SK-N-SH treated with all-trans-retinoic acid at 6 μM for 48 hours (cell line): ENCODE results near the gene MAFF.

Experiments used
- ATAC-seq: fragments of 200-7000 bp; cut with Tn5 transposase; 3 replicates; pipeline ENCODE4 v1.9.1; 2020; ENCODE audit warnings: mild to moderate bottlenecking, moderate library complexity
- BACH2 ChIP-seq: fragments of 250-450 bp; sonication (Bioruptor Pico); IDR thresholded peaks from 2 replicates; pipeline ENCODE4 v1.9.0; 2021; ENCODE audit warnings: mild to moderate bottlenecking, borderline replicate concordance
- CSRNP3 ChIP-seq: fragments of 250-450 bp; sonication (Bioruptor Pico); IDR thresholded peaks from 2 replicates; pipeline ENCODE4 v1.5.1; 2021; ENCODE audit warnings: mild to moderate bottlenecking, moderate library complexity
- ESRRG ChIP-seq: fragments of 250-450 bp; sonication (Bioruptor Pico); IDR thresholded peaks from 2 replicates; pipeline ENCODE4 v1.6.1; 2021; ENCODE audit warnings: mild to moderate bottlenecking
- GLIS3 ChIP-seq: fragments of 250-450 bp; sonication (Bioruptor Pico); IDR thresholded peaks from 2 replicates; pipeline ENCODE4 v1.5.0; 2020; ENCODE audit warnings: mild to moderate bottlenecking, moderate library complexity
- ISL1 ChIP-seq: fragments of 250-450 bp; sonication (Bioruptor Pico); IDR thresholded peaks from 2 replicates; pipeline ENCODE4 v2.1.2; 2022; ENCODE audit warnings: mild to moderate bottlenecking, moderate library complexity
- OSR1 ChIP-seq: fragments of 250-450 bp; sonication (Bioruptor Pico); IDR thresholded peaks from 2 replicates; pipeline ENCODE4 v1.8.0; 2022; ENCODE audit warnings: moderate library complexity, mild to moderate bottlenecking, inconsistent platforms
- PPARA ChIP-seq: fragments of 250-450 bp; sonication (Bioruptor Pico); IDR thresholded peaks from 2 replicates; pipeline ENCODE4 v1.5.0; 2020; ENCODE audit warnings: mild to moderate bottlenecking, borderline replicate concordance
- RARB ChIP-seq: fragments of 250-450 bp; sonication (Bioruptor Pico); IDR thresholded peaks from 2 replicates; pipeline ENCODE4 v1.8.0; 2021; ENCODE audit warnings: mild to moderate bottlenecking, moderate library complexity
- SNAI2 ChIP-seq: fragments of 250-450 bp; sonication (Bioruptor Pico); IDR thresholded peaks from 2 replicates; pipeline ENCODE4 v1.5.0; 2020; ENCODE audit warnings: mild to moderate bottlenecking, moderate library complexity
- TCF4 ChIP-seq: fragments of 250-450 bp; sonication (Bioruptor Pico); IDR thresholded peaks from 2 replicates; pipeline ENCODE4 v1.8.0; 2021; ENCODE audit warnings: mild to moderate bottlenecking, moderate library complexity, borderline replicate concordance
- TOX ChIP-seq: fragments of 250-450 bp; sonication (Bioruptor Pico); IDR thresholded peaks from 2 replicates; pipeline ENCODE4 v1.8.0; 2021; ENCODE audit warnings: mild to moderate bottlenecking, moderate library complexity, borderline replicate concordance
- ZFP3 ChIP-seq: fragments of 250-450 bp; sonication (Bioruptor Pico); IDR thresholded peaks from 2 replicates; pipeline ENCODE4 v1.5.0; 2020; ENCODE audit warnings: mild to moderate bottlenecking, moderate library complexity
- ZFP30 ChIP-seq: fragments of 450-650 bp; formaldehyde crosslinking; IDR thresholded peaks from 2 replicates; pipeline ENCODE4 v1.5.0; 2022; ENCODE audit warnings: mild to moderate bottlenecking, moderate library complexity
- ZNF565 ChIP-seq: fragments of 450-650 bp; formaldehyde crosslinking; conservative IDR thresholded peaks from 2 replicates; pipeline ENCODE4 v1.5.0; 2020; ENCODE audit warnings: low read depth, mild to moderate bottlenecking, moderate library complexity
- ZNF70 ChIP-seq: fragments of 450-650 bp; formaldehyde crosslinking; IDR thresholded peaks from 2 replicates; pipeline ENCODE4 v1.5.0; 2020; ENCODE audit warnings: mild to moderate bottlenecking, moderate library complexity
- ZNF8 ChIP-seq: fragments of 450-650 bp; formaldehyde crosslinking; IDR thresholded peaks from 2 replicates; pipeline ENCODE4 v1.5.0; 2020; ENCODE audit warnings: mild to moderate bottlenecking, moderate library complexity
- TF ChIP-seq, protein P1 (sequence below): fragments of 250-450 bp; sonication (Bioruptor Pico); IDR thresholded peaks from 2 replicates; pipeline ENCODE4 v1.5.1; 2020; ENCODE audit warnings: low read depth, mild to moderate bottlenecking, moderate library complexity
- TF ChIP-seq, protein P2 (sequence below): fragments of 250-450 bp; sonication (Bioruptor Pico); IDR thresholded peaks from 2 replicates; pipeline ENCODE4 v1.5.0; 2020; ENCODE audit warnings: mild to moderate bottlenecking, moderate library complexity

MAFF gene

GRCh38 chr22:38223289-38223960 lies 21.6 kb downstream of the MAFF start:
- no peak for ATAC-seq
- TF ChIP-seq PPARA (CRISPR knock-in tag) (no peak), ZFP3 (CRISPR knock-in tag) (no peak), TCF4 (CRISPR knock-in tag) (no peak), ZNF70 (CRISPR knock-in tag) (no peak), ISL1 (CRISPR knock-in tag) (no peak), CSRNP3 (no peak), RARB (CRISPR knock-in tag) (no peak), ZNF8 (CRISPR knock-in tag) (no peak), ESRRG (CRISPR knock-in tag) (no peak), ZNF565 (no peak), TOX (no peak), SNAI2 (CRISPR knock-in tag) (no peak), OSR1 (no peak)
- TF ChIP-seq, protein P1, sequence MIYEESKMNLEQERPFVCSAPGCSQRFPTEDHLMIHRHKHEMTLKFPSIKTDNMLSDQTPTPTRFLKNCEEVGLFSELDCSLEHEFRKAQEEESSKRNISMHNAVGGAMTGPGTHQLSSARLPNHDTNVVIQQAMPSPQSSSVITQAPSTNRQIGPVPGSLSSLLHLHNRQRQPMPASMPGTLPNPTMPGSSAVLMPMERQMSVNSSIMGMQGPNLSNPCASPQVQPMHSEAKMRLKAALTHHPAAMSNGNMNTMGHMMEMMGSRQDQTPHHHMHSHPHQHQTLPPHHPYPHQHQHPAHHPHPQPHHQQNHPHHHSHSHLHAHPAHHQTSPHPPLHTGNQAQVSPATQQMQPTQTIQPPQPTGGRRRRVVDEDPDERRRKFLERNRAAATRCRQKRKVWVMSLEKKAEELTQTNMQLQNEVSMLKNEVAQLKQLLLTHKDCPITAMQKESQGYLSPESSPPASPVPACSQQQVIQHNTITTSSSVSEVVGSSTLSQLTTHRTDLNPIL (CRISPR knock-in tag) = no peak

- no peak for TF ChIP-seq ZFP3 (CRISPR knock-in tag)
- TF ChIP-seq GLIS3 (CRISPR knock-in tag) = no peak
- TF ChIP-seq TCF4 (CRISPR knock-in tag) = no peak
- TF ChIP-seq BACH2 (CRISPR knock-in tag) = no peak
- TF ChIP-seq, protein P2, sequence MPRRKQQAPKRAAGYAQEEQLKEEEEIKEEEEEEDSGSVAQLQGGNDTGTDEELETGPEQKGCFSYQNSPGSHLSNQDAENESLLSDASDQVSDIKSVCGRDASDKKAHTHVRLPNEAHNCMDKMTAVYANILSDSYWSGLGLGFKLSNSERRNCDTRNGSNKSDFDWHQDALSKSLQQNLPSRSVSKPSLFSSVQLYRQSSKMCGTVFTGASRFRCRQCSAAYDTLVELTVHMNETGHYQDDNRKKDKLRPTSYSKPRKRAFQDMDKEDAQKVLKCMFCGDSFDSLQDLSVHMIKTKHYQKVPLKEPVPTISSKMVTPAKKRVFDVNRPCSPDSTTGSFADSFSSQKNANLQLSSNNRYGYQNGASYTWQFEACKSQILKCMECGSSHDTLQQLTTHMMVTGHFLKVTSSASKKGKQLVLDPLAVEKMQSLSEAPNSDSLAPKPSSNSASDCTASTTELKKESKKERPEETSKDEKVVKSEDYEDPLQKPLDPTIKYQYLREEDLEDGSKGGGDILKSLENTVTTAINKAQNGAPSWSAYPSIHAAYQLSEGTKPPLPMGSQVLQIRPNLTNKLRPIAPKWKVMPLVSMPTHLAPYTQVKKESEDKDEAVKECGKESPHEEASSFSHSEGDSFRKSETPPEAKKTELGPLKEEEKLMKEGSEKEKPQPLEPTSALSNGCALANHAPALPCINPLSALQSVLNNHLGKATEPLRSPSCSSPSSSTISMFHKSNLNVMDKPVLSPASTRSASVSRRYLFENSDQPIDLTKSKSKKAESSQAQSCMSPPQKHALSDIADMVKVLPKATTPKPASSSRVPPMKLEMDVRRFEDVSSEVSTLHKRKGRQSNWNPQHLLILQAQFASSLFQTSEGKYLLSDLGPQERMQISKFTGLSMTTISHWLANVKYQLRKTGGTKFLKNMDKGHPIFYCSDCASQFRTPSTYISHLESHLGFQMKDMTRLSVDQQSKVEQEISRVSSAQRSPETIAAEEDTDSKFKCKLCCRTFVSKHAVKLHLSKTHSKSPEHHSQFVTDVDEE = no peak
- ATAC-seq = no peak
Observed at GRCh38 chr22:38226853-38227649, 25.3 kb downstream of the MAFF start.

GRCh38 chr22:38228326-38228872 lies 26.6 kb downstream of the MAFF start:
- ATAC-seq = no peak
- TF ChIP-seq, protein P1 (CRISPR knock-in tag) = no peak
- TF ChIP-seq TCF4 (CRISPR knock-in tag) (no peak), ZFP3 (CRISPR knock-in tag) (no peak)

- ATAC-seq = no peak
- no peak for TF ChIP-seq SNAI2 (CRISPR knock-in tag)
- TF ChIP-seq TOX = no peak
- TF ChIP-seq, protein P1 (CRISPR knock-in tag) = no peak
- TF ChIP-seq ESRRG (CRISPR knock-in tag) = no peak
- no peak for TF ChIP-seq RARB (CRISPR knock-in tag)
- no peak for TF ChIP-seq ZNF8 (CRISPR knock-in tag)
- no peak for TF ChIP-seq ISL1 (CRISPR knock-in tag)
- TF ChIP-seq TCF4 (CRISPR knock-in tag) = no peak
- no peak for TF ChIP-seq PPARA (CRISPR knock-in tag)
- TF ChIP-seq ZFP30 (CRISPR knock-in tag) = no peak
- TF ChIP-seq, protein P2 = no peak
Observed at GRCh38 chr22:38228873-38229740, 27.3 kb downstream of the MAFF start.
